NT2/D1 (cell line): ENCODE measurements around the gene ZNF277.

ENCODE experiments used
- SUZ12 ChIP-seq: IDR thresholded peaks from 2 replicates; pipeline ENCODE4 v1.6.1; 2011; ENCODE audit not compliant: insufficient read length, insufficient read depth; ENCODE audit errors: extremely low read depth
- ZNF274 ChIP-seq: IDR thresholded peaks from 2 replicates; pipeline ENCODE4 v1.6.1; 2011; ENCODE audit warnings: mild to moderate bottlenecking, low read depth, low read length

- TF ChIP-seq ZNF274 (no peak), SUZ12 (no peak)
These were observed 157.9 kb downstream of the ZNF277 start for GRCh38 chr7:112364388-112364787.
